Keratinocyte (primary cell): Measurements from ENCODE around the gene GALNT7.

Experiments
- EZH2 ChIP-seq: IDR thresholded peaks from one replicate; pipeline ENCODE4 v1.6.1; 2012; ENCODE audit warnings: inconsistent platforms, mild to moderate bottlenecking, low read length, moderate library complexity
- TF ChIP-seq, protein P1 (sequence below), 3 experiments: IDR thresholded peaks in 1 of 3; conservative IDR thresholded peaks in 1 of 3; optimal IDR thresholded peaks in 1 of 3; 2 replicates in 2 of 3; 3 replicates in 1 of 3; pipeline versions ENCODE3 to v1.5.1; 2011; ENCODE audit warnings: low read length in 3 of 3, mild to moderate bottlenecking in 3 of 3, moderate library complexity in 2 of 3, control low read depth in 1 of 3, inconsistent platforms in 1 of 3; ENCODE audit not compliant: insufficient read depth in 2 of 3; ENCODE audit errors: extremely low read depth in 1 of 3

DNA sequence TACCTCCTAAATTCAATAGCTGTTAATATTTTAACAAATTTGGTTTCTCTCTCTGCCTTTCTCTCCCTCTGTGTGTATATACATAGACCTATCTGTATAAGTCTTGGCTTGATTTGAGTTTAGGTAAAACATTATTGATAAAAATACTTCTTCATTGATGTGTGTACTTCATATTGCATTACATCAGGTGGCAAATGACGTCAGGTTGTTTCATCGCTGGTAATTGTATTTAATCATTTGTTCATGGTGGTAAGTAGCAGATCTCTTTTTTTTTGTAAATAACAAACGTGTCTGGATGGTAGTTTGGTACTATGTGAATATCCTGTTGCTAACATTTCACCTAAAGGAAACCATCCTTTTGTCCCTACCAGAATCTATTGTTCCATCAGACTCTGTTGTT, 55.1 kb downstream of the GALNT7 start:
- TF ChIP-seq, protein P1, sequence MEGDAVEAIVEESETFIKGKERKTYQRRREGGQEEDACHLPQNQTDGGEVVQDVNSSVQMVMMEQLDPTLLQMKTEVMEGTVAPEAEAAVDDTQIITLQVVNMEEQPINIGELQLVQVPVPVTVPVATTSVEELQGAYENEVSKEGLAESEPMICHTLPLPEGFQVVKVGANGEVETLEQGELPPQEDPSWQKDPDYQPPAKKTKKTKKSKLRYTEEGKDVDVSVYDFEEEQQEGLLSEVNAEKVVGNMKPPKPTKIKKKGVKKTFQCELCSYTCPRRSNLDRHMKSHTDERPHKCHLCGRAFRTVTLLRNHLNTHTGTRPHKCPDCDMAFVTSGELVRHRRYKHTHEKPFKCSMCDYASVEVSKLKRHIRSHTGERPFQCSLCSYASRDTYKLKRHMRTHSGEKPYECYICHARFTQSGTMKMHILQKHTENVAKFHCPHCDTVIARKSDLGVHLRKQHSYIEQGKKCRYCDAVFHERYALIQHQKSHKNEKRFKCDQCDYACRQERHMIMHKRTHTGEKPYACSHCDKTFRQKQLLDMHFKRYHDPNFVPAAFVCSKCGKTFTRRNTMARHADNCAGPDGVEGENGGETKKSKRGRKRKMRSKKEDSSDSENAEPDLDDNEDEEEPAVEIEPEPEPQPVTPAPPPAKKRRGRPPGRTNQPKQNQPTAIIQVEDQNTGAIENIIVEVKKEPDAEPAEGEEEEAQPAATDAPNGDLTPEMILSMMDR (optimal IDR thresholded peaks at IDR 0.05 in 1 of 3, IDR thresholded peaks at IDR 0.05 in 1 of 3, conservative IDR thresholded peaks at IDR 0.05 in 1 of 3; ENCODE audit: extremely low read depth in 1 of 3, insufficient read depth in 2 of 3, low read length in 3 of 3) = no peak
- no peak for TF ChIP-seq EZH2
